GM12878 (cell line): ENCODE results near the gene RUFY4. TPM values are rescaled to one million over a fixed set of nuclear protein-coding genes. Genes with fewer than 3 reads are reported as not detected.

Experiments used
- ATAC-seq: fragments of 200-7000 bp; cut with Tn5 transposase; 3 replicates; pipeline ENCODE4 v1.9.1; 2020; ENCODE audit warnings: mild to moderate bottlenecking, moderate library complexity
- BruUV-seq: library from RNA; stranded (reverse); fragments of 400-500 nt; replicated peaks from 2 replicates; lab custom pipeline; 2021; lab: Mats Ljungman, UMichigan
- CTCF ChIA-PET: fragments of 300-600 bp; sonication (Branson Sonifier 250); formaldehyde crosslinking; extraction: SDS; loops from one replicate; lab custom pipeline; 2021; ENCODE audit warnings: inconsistent platforms; lab: Yijun Ruan, JAX
- POLR2A ChIA-PET: fragments of 350-600 bp; formaldehyde crosslinking; extraction: SDS; loops from one replicate; lab custom pipeline; 2021; ENCODE audit warnings: inconsistent platforms; lab: Charles Lee
- RAD21 ChIA-PET: fragments of 300-600 bp; sonication (Branson Sonifier 250); formaldehyde crosslinking; loops from one replicate; lab custom pipeline; 2023; ENCODE audit warnings: antibody characterized with exemption; ENCODE audit not compliant: unreplicated experiment; lab: Charles Lee
- SMC1A ChIA-PET: fragments of 300-600 bp; sonication (Branson Sonifier 250); formaldehyde crosslinking; loops from one replicate; lab custom pipeline; 2023; ENCODE audit not compliant: unreplicated experiment, uncharacterized antibody; lab: Charles Lee
- DNase-seq: peaks from one replicate; pipeline ENCODE4 v3.0.0-alpha.2; 2011; ENCODE audit warnings: low read depth, low spot score
- FAIRE-seq: peaks from 3 replicates; lab custom pipeline; 2011; peaks lifted over from hg19 to GRCh38; lab: Jason Lieb, UNC
- H2AFZ ChIP-seq: 2 replicates; pipeline ENCODE4 v1.6.0; 2011; ENCODE audit warnings: low read depth, low read length, control low read depth; ENCODE audit not compliant: control insufficient read depth
- H3K27ac ChIP-seq: 2 replicates; pipeline ENCODE4 v1.5.1; 2011; ENCODE audit warnings: control low read depth; ENCODE audit not compliant: control insufficient read depth, insufficient read depth
- H3K27me3 ChIP-seq, 2 experiments: replicated peaks in 1 of 2; 2 replicates each; pipeline versions ENCODE4 v1.6.0 to v1.6.1; 2011; ENCODE audit warnings: low read length in 1 of 2; ENCODE audit not compliant: control insufficient read depth in 2 of 2, insufficient read depth in 2 of 2
- H3K36me3 ChIP-seq, 2 experiments: 2 replicates each; pipeline ENCODE4 v1.5.1; 2011; ENCODE audit warnings: low read length in 1 of 2; ENCODE audit not compliant: control insufficient read depth in 2 of 2, insufficient read depth in 2 of 2
- H3K4me1 ChIP-seq: 2 replicates; pipeline ENCODE4 v1.6.1; 2011; ENCODE audit warnings: mild to moderate bottlenecking, low read length, moderate library complexity, mixed read lengths; ENCODE audit not compliant: control insufficient read depth, insufficient read depth
- H3K4me2 ChIP-seq: 2 replicates; pipeline ENCODE4 v1.6.0; 2011; ENCODE audit warnings: control low read depth; ENCODE audit not compliant: control insufficient read depth, insufficient read depth
- H3K4me3 ChIP-seq: fragments of 200-600 bp; sonication (generic); 2 replicates; pipeline ENCODE4 v1.5.1; 2016
- H3K79me2 ChIP-seq: 2 replicates; pipeline ENCODE4 v1.6.0; 2011; ENCODE audit warnings: low read length; ENCODE audit not compliant: control insufficient read depth, insufficient read depth
- H3K9ac ChIP-seq: 2 replicates; pipeline ENCODE4 v1.8.0; 2011; ENCODE audit warnings: low read length, control low read depth, mixed read lengths; ENCODE audit not compliant: control insufficient read depth, insufficient read depth
- H3K9me3 ChIP-seq: replicated peaks from 3 replicates; pipeline ENCODE4 v1.5.1; 2011; ENCODE audit warnings: mild to moderate bottlenecking, low read length; ENCODE audit not compliant: control insufficient read depth, insufficient read depth
- H4K20me1 ChIP-seq: 2 replicates; pipeline ENCODE4 v1.6.0; 2011; ENCODE audit not compliant: control insufficient read depth, insufficient read depth
- CBX5 ChIP-seq: sonication (generic); IDR thresholded peaks from 2 replicates; pipeline ENCODE4 v1.6.1; 2016; ENCODE audit warnings: low read depth, moderate library complexity, mild to moderate bottlenecking, inconsistent platforms
- KAT2A ChIP-seq: conservative IDR thresholded peaks from 2 replicates; pipeline ENCODE4 v1.6.1; 2011; ENCODE audit warnings: low read depth, low read length; ENCODE audit not compliant: control insufficient read depth
- MYB ChIP-seq: fragments of 150-350 bp; IDR thresholded peaks from 2 replicates; pipeline ENCODE4 v1.6.1; 2014; ENCODE audit warnings: mild to moderate bottlenecking, low read depth, low read length, borderline replicate concordance
- RB1 ChIP-seq: fragments of 450-650 bp; formaldehyde crosslinking; IDR thresholded peaks from 2 replicates; pipeline ENCODE4 v1.6.1; 2017; ENCODE audit warnings: mild to moderate bottlenecking, borderline replicate concordance
- TCF7 ChIP-seq: IDR thresholded peaks from 2 replicates; pipeline ENCODE4 v1.6.1; 2014; ENCODE audit warnings: antibody characterized with exemption, borderline replicate concordance
- ZZZ3 ChIP-seq: IDR thresholded peaks from 2 replicates; pipeline ENCODE4 v1.6.1; 2011; ENCODE audit warnings: low read depth; ENCODE audit not compliant: control insufficient read depth, insufficient read length
- WGBS: methylation state at CpG from one replicate; pipeline ENCODE4 v1.1.6; 2016; ENCODE audit warnings: low lambda C conversion rate; ENCODE audit not compliant: insufficient replicate concordance, insufficient coverage; ENCODE audit errors: missing lambda C conversion rate; 5-methylcytosine and 5-hydroxymethylcytosine counted together
- in situ Hi-C: fragments of 300-500 bp; cut with MboI; formaldehyde crosslinking; loops from 9 replicates; pipeline ENCODE4 v1.14.3; 2018; ENCODE audit warnings: mixed read lengths
- intact Hi-C: fragments of 100-400 bp; cut with micrococcal nuclease; formaldehyde crosslinking; loops from one replicate; pipeline ENCODE4 v1.14.2; 2022; ENCODE audit not compliant: unreplicated experiment
- polyA plus RNA-seq, 11 experiments: library from polyadenylated mRNA; depleted of rRNA in 4 of 11; unstranded in 6 of 11; stranded (reverse) in 5 of 11; fragments of >200 nt; fragmentation: Nextera tagmentation in 4 of 11; fragmentation: Illumina TruSeq in 1 of 11; extraction: Ambion mirVana in 4 of 11; extraction: Trizol in 1 of 11; gene quantifications; 1 replicate in 1 of 11; 2 replicates in 10 of 11; pipeline versions ENCODE4 v1.2.1 to v1.2.3, GENCODE V29; 2011 to 2016; ENCODE audit warnings: inconsistent platforms in 2 of 11, missing spikeins in 2 of 11, low read depth in 1 of 11
- total RNA-seq, 4 experiments: library from RNA; depleted of rRNA in 3 of 4; stranded (reverse); fragments of >200 nt in 3 of 4; fragmentation: Illumina TruSeq in 1 of 4; extraction: Trizol in 1 of 4; gene quantifications; 2 replicates each; pipeline versions ENCODE4 v1.2.1 to v1.2.3, GENCODE V29; 2013 to 2021
- TF ChIP-seq, protein P1 (sequence below): fragments of 450-650 bp; formaldehyde crosslinking; IDR thresholded peaks from 2 replicates; pipeline ENCODE4 v1.4.0; 2020; ENCODE audit warnings: mild to moderate bottlenecking, moderate library complexity

The RUFY4 gene
- total and polyA plus RNA-seq, 10 of the 15 experiments (the other 5 are each of a cell fraction or from before 2014, with no cell fraction given) = 0.05 to 2.7 (median 0.90) TPM

DNA sequence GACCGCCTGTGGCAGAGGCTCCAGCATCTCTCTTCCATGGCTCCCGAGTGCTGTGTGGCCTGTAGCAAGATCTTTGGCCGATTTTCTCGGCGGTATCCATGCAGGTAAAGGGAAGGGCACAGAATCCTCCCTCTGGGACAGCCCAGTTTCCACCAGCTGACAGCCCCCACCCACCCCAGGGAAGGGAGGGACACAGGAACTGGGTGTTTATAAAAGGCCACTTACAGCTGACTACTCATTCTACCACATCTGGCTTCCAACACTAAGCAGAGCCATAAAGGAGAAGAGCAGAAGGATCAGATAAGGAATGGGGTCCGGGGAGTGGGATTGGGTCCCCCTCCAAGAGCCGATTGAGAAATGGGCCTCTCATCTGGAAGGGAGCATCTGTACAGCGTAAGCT is 20.2 kb downstream of the RUFY4 start (continued):
- TF ChIP-seq, protein P1, sequence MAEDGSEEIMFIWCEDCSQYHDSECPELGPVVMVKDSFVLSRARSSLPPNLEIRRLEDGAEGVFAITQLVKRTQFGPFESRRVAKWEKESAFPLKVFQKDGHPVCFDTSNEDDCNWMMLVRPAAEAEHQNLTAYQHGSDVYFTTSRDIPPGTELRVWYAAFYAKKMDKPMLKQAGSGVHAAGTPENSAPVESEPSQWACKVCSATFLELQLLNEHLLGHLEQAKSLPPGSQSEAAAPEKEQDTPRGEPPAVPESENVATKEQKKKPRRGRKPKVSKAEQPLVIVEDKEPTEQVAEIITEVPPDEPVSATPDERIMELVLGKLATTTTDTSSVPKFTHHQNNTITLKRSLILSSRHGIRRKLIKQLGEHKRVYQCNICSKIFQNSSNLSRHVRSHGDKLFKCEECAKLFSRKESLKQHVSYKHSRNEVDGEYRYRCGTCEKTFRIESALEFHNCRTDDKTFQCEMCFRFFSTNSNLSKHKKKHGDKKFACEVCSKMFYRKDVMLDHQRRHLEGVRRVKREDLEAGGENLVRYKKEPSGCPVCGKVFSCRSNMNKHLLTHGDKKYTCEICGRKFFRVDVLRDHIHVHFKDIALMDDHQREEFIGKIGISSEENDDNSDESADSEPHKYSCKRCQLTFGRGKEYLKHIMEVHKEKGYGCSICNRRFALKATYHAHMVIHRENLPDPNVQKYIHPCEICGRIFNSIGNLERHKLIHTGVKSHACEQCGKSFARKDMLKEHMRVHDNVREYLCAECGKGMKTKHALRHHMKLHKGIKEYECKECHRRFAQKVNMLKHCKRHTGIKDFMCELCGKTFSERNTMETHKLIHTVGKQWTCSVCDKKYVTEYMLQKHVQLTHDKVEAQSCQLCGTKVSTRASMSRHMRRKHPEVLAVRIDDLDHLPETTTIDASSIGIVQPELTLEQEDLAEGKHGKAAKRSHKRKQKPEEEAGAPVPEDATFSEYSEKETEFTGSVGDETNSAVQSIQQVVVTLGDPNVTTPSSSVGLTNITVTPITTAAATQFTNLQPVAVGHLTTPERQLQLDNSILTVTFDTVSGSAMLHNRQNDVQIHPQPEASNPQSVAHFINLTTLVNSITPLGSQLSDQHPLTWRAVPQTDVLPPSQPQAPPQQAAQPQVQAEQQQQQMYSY (CRISPR knock-in tag) = no peak
- no peak for TF ChIP-seq MYB
- TF ChIP-seq, all 136 proteins: peak for 0

DNA sequence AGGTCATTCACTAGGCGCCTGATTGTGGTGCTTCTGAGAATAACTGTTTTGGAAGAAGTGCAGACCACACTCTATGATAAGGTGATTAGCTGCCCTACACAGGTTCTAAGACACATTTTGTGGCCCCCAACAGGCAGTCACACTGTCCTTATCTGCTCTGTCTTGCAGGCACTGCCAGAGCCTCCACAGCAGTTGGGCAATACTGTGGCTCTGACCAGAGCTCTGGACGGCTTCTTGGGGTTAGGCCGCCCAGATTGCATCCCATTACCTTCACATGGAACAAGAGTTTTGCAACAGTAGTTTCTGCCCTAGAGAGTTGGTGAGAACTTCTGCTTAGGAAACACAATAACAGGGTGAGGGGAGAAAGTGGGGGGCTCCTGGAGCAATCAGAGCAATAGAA is 22.7 kb downstream of the RUFY4 start:
- in situ Hi-C loops = no loop called here
- Histone ChIP-seq H3K36me3 (no peaks in the 10 kb centered on the region), H3K27ac (no peak overlapping the region), H3K4me3 (no peak overlapping the region), H2AFZ (no peak overlapping the region), H4K20me1 (no peaks in the 10 kb centered on the region), H3K4me1 (no peaks in the 10 kb centered on the region), H3K27me3 (no peaks in the 10 kb centered on the region; a peak in 1 of 4 replicates), H3K4me2 (no peak overlapping the region), H3K9ac (no peak overlapping the region), H3K79me2 (no peaks in the 10 kb centered on the region), H3K9me3 (no peaks in the 10 kb centered on the region; the same call in 2 of the 3 replicates)
- intact Hi-C loops = no loop called here
- ChIA-PET RAD21 (no interaction called here), CTCF (no interaction called here), SMC1A (no interaction called here), POLR2A (no interaction called here)
- TF ChIP-seq KAT2A = no peak
- TF ChIP-seq TCF7 = no peak
- no peak for TF ChIP-seq ZZZ3
- TF ChIP-seq CBX5 = no peak
- TF ChIP-seq RB1 = no peak
- no peak for ATAC-seq
- WGBS = 16% methylated on average over 3 of the region's 3 CpGs
- no peak for FAIRE-seq
- no peak for DNase-seq
- BruUV-seq = no TSS peak
